GOT3 (cell line): ENCODE data around the gene SLC35F3.
"Not testable (repeated sequence)": the region's sequence is repeated elsewhere in the genome, so short reads cannot be mapped to it uniquely, and the experiment has no call there.

Experiments used
- DNase-seq: peaks from one replicate; lab custom pipeline; 2025; ENCODE audit warnings: mixed read lengths; lab: John Stamatoyannopoulos, UW

Gene SLC35F3

DNA sequence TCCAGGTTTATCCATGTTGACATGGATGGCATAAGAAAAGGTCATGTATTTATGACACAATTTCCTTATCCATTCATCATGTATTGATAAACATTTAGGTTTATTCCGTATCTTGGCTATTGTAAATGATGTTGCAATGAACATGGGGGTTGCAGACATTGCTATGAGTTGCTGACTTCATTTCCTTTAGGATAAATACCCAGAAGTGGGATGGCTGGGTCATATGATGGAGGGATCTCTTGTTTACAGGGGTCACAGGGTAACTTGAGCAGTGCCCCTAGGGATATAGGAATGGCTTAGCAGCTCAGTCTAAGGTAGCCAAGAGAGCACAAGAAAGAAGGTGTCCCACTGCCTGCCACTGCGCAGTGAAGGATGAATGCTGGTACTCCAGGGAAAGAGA is 239.2 kb downstream of the SLC35F3 start:
- no peak for DNase-seq

DNA sequence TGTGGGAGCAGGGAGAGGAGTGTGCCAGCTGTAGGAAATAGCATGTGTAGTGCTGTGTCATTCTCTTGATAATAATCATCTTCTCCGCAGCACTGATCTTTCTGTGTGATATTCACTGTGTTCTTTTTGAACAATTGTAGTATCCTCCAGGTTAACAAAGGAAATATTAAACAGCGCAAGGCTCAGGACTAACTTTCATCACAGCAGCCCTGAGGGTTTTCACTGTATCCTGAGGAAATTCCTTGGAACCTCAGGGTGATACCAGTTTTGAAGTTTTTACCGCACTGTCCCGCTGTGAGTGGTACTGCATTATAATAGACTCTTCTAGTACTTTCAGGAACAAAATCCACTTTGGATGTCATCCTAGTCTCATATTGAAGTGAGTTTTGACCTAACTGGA is 240.4 kb downstream of the SLC35F3 start:
- DNase-seq, result no peak

DNA sequence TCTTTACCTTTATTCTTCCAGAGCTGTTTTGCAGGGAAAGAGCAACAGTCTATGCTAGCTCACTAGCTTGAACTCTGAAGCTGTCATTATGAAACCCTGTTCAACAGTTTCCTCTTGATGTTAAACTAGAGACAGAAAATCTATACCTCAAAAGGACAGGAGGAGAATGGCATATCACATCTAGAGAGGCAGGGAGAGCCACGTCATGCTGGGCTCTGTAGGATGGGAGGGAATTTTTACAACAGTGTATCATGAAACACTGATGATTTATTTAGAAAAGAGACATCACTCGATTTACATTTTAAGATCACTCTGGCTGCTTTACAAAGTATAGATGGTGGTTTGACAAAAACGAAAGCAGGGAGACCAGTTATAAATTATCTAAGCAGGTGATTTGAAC is 243.9 kb downstream of the SLC35F3 start:
- DNase-seq, result no peak

DNA sequence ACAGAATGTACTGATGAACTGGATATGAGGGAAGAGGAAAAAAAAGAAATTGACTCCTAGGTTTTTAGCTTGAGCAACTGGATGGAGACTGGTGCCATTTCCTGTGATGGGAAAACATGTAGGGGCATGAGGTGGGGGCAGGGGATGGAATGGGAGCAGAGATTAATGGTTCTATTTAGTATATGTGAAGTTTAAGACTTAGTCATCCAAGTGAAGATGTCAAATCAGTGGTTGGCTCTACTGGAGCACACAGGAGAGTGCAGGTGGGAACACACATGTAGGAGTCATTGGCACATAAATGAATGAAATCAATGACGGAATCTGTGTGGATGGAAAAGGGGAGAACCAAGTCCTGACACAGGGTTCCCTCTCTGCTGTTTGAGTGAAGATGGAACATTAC is 244.3 kb downstream of the SLC35F3 start:
- no peak for DNase-seq

DNA sequence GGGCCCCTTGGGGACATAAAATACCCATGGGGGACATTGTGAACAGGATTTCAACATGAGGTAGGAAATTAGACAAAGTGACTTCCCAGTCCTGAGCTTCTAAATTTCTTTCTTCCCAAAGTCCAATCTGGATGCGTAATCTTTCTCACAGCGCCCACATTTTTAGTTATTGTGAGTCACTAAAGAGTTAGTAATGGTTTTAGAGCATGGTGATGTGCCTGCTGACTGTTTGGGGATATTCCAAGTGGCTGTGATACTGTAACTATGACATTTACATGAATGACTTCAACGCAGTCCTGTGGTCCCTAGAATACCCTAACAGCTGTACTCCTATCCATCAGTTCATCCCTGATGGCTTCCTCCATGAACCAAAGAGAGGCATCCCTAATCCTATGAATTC is 244.7 kb downstream of the SLC35F3 start:
- no peak for DNase-seq

DNA sequence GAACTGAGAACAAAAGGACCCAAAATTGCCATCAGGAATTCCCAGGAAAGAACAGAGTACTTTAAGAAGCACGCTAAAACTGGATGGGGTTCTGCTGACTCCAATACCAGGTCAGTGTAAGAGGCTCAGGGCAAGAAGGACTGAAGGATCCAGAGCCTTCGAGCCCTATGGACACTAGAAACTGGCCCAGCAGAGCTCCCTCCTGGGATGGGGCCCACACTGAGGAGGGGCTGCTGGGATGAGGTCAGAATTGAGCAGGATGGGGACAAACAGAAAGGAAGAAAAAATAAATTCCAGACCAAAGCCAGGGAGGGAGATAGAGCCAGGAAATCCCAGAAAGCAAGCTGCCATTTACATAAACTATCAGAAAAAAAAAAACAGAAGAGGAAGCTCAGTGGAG is 246.4 kb downstream of the SLC35F3 start:
- DNase-seq, result no peak

DNA sequence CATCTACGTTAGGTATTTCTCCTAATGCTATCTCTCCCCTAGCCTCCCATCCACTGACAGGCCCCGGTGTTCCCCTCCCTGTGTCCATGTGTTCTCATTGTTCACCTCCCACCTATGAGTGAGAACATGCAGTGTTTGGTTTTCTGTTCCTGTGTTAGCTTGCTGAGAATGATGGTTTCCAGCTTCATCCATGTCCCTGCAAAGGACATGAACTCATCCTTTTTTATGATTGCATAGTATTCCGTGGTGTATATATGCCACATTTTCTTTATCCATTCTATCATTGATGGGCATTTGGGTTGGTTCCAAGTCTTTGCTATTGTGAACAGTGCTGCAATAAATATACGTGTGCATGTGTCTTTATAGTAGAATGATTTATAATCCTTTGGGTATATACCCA is 247.9 kb downstream of the SLC35F3 start:
- not testable (repeated sequence) for DNase-seq

DNA sequence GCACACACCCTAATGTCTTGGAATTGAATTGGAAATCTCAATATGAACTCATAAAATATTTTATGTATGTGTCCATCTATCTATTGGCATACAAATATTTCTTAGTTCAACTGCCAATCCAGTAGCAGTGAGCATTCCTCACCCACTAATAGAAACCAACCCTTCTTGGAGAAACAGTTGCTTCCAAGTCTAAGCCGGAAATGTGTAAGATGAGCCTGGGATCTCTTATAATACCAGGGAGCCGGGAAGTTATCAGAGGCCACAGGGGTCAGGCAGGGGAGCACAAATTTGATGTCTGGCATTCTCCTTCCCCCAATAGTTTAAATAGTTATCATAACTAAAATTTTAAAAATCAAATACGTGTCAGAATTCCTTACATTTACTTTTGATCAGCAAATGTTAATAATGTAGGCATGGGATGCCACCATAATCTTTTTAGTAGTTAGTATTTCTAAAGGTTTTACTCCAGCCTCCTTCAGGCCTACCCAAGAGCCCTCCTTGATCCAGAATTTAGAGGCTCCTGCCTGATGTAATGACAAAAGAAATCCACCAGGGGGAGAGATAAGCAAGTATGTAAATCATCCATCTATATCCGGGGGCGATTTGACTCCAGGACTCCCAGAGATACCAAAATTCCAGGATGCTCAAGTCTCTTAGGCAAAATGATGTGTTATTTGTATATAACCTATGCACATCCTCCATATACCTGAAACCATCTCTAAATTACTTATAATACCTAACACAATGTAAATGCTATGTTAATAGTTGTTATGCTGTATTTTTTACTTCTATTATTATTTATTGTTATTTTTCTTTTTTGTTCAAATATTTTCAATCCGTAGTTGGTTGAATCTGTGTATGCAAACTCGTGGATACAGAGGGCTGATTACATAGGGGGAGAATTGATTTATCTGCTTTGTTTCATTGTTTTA is 250.1 kb downstream of the SLC35F3 start:
- no peak for DNase-seq

DNA sequence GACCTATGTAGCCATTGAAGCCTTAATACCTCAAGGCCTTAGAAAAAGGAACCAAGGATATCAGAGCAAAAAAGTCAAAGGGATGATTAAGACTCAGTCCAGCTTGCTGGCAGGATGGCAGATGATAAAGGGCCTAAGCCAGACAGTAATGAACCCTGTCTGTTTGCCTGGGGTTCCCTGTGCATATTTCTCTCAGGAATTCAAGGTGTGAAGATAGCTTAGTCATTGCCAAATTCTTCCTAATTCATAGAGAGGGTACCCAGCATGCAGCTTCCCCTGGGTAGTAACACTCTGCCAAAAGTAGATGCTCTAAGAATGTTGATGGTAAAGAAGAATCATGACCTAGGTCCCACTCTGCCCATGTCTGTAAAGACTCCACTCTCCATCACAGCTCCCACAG is 258.2 kb downstream of the SLC35F3 start:
- DNase-seq, result no peak

DNA sequence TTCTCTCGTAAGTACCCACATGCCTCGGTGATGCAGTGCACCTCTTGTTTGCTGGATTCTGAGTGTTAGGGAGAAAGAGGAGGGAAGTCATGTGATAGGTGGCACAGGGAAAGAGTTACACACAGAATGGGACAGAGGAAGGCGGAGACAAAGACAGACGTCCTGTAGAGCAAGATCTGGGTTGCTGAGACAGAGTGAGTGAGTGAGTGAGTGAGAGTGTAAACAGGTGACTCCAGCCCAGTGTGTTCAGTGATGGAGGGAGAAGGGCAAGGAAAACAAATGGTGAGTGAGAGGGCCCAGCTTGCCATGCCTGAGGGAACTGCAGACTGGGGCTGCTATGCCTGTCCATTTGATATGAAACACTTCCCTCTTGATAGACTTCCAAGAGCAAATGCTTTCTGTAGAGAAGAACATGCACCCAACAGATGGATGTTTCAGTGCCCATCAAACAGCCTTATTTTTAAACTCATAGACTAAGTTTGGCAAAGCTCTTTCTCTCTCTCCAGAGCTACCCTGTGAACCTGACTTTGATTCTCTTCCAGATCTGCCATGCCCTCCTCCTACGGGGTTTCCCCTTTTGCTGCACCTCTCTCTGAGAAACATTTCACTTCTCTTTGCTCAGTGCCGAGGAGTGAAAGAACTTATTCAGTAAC is 258.9 kb downstream of the SLC35F3 start:
- no peak for DNase-seq

DNA sequence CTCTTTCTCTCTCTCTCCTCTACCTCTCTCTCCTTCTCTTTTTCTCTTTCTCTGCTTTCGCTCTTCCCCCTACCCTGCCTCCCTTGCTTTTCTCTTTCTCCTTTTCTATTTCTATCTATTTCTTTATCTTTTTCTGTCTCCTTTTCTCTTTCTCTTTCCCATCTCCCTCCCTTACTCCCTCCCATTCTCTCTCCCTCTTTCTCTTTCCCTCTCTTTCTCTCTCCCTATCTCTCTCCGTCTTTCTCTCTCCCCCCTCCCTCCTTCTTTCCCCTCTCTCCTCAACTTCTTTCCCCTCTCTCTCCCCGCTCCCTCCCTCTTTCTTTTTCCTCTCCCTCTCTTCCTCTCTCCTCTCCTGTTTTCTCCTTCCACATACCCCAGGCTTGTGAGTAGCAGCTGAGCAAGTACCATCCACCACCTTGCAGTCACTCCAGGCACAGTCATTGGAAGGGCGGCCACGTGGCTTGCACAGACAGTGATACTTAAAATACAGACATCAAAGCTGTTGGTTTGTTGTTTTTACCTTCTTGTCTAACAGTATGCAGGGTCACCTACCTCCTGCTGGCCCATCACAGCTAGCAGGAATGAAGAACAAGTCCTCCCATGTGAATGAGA is 259.7 kb downstream of the SLC35F3 start:
- no peak for DNase-seq

DNA sequence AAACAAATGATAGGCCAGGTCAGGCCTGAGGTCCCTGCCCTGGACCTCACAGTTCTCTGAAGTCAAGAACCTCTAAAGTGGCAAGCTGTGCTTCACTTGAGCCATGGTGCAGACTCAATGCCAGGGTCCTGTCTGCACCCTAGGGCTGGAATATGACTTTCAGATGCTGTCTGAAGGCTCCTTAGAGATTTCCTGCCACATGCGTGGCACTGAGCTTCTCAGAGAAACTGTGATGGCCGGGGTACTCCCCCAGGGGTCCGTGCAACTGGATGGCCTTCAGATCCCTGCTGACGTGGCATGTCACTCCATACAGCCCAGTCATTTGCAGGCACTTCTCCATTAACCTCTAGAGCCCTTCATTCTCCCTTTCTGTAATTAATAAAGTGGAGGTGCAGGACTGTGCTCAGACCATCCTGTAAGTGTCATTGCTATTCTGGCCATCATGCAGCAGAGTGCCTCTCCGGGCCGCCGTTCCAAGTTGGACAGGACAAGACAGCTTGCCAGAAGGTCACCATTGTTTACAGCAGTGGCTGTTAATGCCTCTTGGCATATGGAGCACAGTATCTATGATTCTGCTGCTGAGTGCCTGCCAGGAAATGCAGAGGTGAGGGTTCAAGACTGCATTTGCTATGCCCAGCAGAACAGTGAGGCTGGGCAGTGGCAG is 263.7 kb downstream of the SLC35F3 start:
- DNase-seq, result no peak

DNA sequence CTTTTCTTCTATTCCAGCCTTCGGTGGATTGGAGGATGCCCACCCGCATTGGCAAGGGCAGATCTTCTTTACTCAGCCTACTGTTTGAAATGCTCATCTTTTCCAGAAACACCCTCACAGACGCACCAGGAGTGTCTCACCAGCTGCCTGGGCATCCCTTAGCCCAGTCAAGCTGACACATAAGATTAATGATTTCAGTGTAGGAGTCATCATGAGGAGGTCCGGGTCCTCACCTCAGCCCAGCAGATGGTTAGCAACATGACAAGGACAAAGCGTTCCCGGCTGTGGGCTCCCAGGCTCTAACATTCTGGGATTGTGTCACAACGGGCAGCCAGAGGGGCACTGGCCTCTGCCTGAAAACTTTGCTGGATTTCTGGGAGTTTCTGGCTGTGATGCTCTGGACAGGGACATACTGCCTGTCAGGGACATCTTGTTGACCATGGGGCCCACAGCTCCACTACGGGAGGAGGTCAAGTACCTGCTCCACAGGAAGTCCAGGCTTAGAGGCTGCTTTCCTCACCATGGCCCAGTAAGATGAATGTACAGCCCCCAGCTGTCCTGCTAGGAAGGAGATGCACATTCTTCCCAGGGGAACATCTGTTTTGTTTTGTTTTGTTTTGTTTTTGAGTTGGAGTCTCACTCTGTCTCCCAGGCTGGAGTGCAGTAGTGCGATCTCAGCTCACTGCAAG is 264.8 kb downstream of the SLC35F3 start:
- no peak for DNase-seq

DNA sequence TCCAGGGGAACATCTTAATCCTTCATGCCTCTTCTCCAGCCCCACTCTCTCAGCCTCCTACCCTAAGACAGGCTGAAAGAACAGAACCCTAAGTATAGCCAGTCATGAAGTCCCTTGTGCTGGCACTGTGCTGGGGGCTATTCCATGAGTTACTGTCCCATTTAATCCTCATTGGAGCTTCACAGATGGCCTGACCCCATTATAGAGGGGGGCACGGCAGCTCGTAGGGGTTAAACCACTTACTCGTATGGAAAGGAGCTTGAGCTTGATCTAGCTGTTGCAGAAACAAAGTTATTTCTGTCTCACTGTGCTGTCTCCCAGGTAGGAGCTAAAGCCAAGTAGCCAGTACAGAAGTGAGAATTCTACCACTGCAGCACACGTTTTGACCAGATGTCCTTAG is 265.6 kb downstream of the SLC35F3 start:
- DNase-seq, result no peak

DNA sequence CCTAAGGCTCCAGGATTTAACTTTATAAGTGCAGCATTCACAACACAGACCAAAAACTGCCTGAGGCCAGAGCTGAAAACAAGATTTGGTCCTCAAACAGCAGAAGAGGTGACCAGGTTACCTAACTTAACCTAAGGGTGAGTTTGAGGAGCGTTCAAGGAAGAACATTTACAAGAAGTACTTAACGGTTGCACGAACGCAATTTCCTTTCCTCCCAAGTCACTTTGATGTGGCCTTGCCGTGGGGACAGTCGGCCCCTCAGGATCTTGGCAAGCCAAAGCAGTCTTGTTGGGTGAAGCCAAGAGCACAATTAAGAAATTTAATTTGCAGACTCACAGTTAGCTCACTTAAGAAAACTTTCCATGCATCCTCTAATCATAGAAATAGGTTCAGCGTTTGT is 266.1 kb downstream of the SLC35F3 start:
- DNase-seq, result no peak

DNA sequence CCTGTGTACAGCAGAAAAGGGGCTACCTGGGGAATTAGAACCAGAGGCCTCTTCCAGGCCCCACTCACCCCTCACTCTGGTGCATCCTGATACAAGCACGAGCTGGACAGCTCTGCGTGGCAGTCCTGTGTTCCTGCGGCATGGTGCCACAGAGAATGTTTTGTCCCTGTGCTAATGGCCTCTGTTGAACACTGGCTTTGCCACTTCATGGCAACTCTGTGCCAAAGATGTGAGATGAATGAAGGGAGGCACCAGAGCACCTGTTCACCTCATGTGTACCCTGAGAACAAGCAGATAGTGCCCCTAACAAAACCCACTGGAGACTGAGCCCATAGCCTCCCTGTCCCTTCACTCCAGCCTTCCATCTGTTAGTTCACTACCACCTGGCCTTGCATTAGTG is 269.5 kb downstream of the SLC35F3 start:
- DNase-seq, result no peak

DNA sequence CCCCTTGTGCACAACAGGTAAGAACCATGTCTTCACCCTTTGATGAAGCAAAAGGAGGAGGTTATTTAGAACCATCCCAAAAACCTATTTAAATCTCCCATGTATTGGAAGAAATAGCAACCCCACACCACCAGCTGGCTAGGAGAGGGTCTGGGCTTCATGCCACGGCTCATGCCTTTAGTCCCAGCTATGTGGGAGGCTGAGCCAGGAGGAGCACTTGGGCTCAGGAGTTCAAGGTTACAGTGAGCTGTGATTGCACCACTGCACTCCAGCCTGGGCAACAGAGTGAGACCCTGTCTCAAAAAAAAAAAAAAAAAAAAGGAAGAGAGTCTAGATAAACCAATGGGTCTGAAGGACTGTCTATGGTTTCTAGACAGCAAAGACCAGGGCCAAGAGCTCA is 270.9 kb downstream of the SLC35F3 start:
- no peak for DNase-seq

DNA sequence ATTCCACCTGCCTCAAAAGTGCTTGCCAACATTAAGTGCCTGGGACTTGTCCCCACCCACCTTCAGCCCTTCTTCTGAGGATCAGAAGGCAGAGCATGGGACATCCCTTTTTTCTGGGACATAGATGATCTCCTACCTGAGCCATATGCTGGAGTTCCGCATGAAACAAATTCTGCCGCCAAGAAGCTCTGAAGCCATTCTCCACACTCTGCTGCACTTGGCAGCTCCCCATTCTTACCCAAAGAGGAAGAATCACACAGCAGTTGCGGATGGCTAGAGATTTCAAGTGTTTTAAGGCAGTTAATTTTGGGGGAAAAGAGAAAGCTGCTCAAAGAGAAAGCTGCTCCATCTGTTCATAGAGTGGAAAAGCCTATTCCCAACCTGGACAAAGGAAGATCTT is 271.5 kb downstream of the SLC35F3 start:
- DNase-seq, result no peak

DNA sequence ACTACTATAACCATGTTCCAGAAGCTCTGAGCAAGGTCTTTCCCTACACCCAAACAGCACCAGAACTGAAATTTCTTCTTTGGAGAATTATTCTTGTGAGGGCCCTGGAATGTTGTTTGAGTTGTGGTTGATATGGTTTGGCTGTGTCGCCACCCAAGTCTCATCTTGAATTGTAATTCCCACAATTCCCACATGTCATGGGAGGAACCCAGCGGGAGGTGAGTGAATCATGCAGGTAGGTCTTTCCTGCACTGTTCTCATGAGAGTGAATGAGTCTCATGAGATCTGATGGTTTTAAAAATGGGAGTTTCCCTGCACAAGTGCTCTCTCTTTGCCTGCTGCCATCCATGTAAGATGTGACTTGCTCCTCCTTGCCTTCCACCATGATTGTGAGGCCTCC is 272.4 kb downstream of the SLC35F3 start:
- DNase-seq, result not testable (repeated sequence)

DNA sequence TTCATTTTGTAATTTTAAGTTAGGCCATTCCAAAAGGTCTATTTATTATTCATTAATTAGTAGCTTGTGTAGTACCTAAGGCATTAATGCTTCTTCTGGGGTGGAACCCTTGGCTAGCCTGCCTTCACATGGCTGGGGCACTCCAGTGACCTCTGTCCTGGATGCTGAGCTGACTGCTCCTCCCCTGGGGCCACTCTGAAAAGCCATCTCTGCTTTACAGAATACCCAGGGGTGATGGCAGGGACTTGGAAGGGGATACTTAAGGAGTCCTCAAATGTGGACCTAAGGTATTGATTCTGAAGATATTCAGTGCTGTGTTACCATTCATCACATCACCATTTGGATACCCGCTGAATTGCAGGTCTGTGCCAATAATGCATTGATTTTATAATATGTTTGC is 281.0 kb downstream of the SLC35F3 start:
- no peak for DNase-seq

DNA sequence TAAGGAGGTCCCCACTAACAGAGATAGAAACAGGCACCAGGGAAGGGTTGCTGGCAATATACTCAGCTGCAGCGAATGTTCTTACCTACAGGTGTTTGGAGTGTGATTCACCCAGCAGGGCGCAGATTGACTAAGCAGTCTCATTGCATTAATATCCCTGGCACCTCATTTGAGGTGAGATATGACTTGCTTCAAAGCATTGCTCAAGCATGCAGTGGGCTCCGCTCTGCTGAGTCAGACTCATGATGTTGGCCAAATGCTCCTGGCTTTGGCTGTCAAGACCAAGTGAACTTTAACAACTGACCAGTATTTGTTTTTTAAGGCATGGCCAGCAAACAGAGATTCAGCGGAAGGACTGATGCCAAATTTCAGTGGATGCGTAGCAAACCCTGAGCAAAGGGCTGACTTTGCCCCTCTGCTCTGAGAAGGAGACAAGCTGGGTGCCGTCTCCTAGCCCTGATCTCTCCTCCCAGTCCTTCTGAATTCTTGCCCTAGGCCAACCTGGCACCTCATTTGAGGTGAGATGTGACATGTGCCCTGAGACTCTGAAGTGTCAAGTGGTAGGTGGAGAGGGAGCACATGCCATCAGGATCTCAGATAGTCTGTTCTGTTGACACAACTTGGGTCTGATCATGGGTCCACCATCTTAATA is 281.7 kb downstream of the SLC35F3 start:
- DNase-seq, result no peak

DNA sequence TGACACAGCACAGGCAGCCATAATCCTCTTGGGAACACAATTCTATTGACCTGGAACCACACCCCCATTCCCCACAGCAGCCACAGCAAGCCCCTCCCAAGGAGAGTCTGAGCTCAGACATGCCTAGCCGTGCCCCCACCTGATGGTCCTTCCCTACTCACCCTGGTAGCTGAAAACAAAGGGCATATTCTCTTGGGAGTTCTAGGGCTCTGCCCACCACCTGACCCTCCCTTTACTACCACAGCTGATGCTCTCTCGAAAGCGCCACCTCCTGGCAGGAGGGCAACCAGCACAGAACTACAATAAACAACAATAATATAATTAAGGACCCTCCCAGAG is 283.9 kb downstream of the SLC35F3 start:
- DNase-seq, result no peak
